GM12878 (cell line): ENCODE data around the gene HMBS.

Source experiments
- ATF2 ChIP-seq: IDR thresholded peaks from 2 replicates; pipeline ENCODE4 v1.6.1; 2012; ENCODE audit warnings: low read length, inconsistent platforms
- CHD2 ChIP-seq: IDR thresholded peaks from 2 replicates; pipeline ENCODE4 v1.6.1; 2011; ENCODE audit warnings: low read depth, low read length, improper control_type of control experiment, borderline replicate concordance
- CREB1 ChIP-seq: IDR thresholded peaks from 2 replicates; pipeline ENCODE4 v1.6.1; 2012; ENCODE audit warnings: low read depth, mild to moderate bottlenecking, inconsistent platforms
- CTCF ChIP-seq, 3 experiments: IDR thresholded peaks in 2 of 3; conservative IDR thresholded peaks in 1 of 3; 2 replicates each; pipeline ENCODE4 v1.5.1; 2011; ENCODE audit warnings: low read depth in 3 of 3, low read length in 3 of 3, mild to moderate bottlenecking in 3 of 3, control low read depth in 2 of 3, moderate library complexity in 2 of 3, inconsistent platforms in 1 of 3, mixed read lengths in 1 of 3; ENCODE audit not compliant: control insufficient read depth in 2 of 3, insufficient read depth in 1 of 3; ENCODE audit errors: extremely low read depth in 1 of 3
- EZH2 ChIP-seq: IDR thresholded peaks from 2 replicates; pipeline ENCODE4 v1.6.1; 2012; ENCODE audit warnings: low read depth, mild to moderate bottlenecking, control low read depth, inconsistent platforms, low read length, borderline replicate concordance; ENCODE audit not compliant: control insufficient read depth
- GABPA ChIP-seq: IDR thresholded peaks from 2 replicates; pipeline ENCODE4 v1.6.1; 2014; ENCODE audit warnings: antibody characterized with exemption, low read depth, mild to moderate bottlenecking, inconsistent platforms
- LARP7 ChIP-seq: fragments of 450-650 bp; IDR thresholded peaks from 2 replicates; pipeline ENCODE4 v1.6.1; 2017; ENCODE audit warnings: mild to moderate bottlenecking
- RFX5 ChIP-seq: IDR thresholded peaks from 2 replicates; pipeline ENCODE4 v1.6.1; 2011; ENCODE audit warnings: low read depth, low read length, improper control_type of control experiment
- SMAD1 ChIP-seq: fragments of 450-650 bp; IDR thresholded peaks from 2 replicates; pipeline ENCODE4 v1.6.1; 2018; ENCODE audit warnings: mild to moderate bottlenecking, low read depth; ENCODE audit not compliant: partially characterized antibody
- TAF1 ChIP-seq: IDR thresholded peaks from 2 replicates; pipeline ENCODE4 v1.6.1; 2011; ENCODE audit warnings: mild to moderate bottlenecking, low read depth, low read length, borderline replicate concordance

GRCh38 chr11:119110439-119110838 is 25.8 kb downstream of the HMBS start:
- TF ChIP-seq CHD2 (no peak), EZH2 (no peak), LARP7 (no peak), ATF2 (no peak), CTCF (IDR thresholded peaks at IDR 0.05 in 2 of 3, conservative IDR thresholded peaks at IDR 0.05 in 1 of 3; ENCODE audit: control insufficient read depth in 2 of 3, extremely low read depth in 1 of 3, insufficient read depth in 1 of 3, low read depth in 3 of 3, low read length in 3 of 3) (no peak), CREB1 (no peak), GABPA (no peak), SMAD1 (no peak), RFX5 (no peak), TAF1 (no peak)
